GM19438 (cell line): ENCODE data around the gene CNOT1.
A peak's percentile ranks its signal among the peaks of the same experiment; 100 is the strongest.
"Not testable (repeated sequence)": the region's sequence is repeated elsewhere in the genome, so short reads cannot be mapped to it uniquely, and the experiment has no call there.

Source experiments
- ATAC-seq: cut with Tn5 transposase; IDR thresholded peaks from one replicate; pipeline ENCODE4 v1.9.1; 2021; ENCODE audit warnings: low read depth; ENCODE audit not compliant: unreplicated experiment

Gene CNOT1

DNA sequence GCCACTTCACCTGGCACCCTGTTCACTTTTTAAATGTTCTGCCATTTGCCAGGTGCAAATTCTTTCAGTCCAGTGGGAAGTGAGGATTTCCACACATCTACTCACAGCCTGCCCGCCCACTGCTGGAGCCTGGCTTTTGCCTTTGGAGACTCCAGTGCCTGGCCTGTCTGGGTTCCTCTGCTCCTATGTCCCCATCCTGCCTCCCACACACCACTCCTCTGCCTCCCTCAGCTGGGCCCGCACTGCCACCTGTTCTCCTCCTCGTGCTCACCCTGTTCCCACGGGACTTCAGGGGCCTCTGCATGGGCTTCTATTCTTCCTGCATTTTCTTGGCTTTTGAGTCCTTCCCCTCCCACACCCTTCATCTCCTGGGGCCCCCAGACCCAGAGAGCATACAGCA lies 137.6 kb downstream of the CNOT1 start:
- no peak for ATAC-seq

DNA sequence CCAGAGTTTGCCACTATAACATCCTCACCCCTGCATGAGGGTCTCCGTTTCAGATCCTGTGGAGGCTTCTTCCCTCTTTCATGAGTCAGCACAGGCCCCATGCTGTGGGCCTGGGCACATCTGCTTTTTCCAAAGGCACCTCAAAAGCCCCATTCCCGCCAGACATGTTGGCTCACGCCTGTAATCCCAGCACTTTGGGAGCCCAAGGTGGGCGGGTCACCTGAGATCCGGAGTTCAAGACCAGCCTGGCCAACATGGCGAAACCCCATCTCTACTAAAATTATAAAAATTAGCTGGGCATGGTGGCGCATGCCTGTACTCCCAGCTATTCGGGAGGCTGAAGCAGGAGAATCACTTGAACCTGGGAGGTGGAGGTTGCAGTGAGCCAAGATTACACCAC lies 139.1 kb downstream of the CNOT1 start:
- ATAC-seq, result not testable (repeated sequence)

DNA sequence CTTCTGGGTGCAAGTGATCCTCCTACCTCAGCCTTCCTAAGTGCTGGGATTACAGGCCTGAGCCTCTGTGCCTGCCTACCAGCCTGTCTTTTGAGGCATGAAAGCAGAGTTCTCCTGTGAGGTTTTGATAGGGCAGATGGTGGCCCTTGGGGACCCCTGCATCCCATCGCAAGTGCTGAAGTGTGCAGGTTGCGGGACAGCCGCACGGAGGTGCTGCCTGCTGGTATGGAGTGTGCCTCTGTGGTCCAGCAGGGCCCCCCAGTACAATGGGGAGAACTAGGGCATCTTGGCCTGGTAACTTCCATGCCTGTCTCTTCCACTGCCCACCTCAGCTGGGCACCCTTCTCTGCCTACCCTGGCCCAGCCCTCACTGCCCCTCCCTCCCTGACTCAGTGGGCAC lies 139.6 kb downstream of the CNOT1 start:
- ATAC-seq, result no peak

DNA sequence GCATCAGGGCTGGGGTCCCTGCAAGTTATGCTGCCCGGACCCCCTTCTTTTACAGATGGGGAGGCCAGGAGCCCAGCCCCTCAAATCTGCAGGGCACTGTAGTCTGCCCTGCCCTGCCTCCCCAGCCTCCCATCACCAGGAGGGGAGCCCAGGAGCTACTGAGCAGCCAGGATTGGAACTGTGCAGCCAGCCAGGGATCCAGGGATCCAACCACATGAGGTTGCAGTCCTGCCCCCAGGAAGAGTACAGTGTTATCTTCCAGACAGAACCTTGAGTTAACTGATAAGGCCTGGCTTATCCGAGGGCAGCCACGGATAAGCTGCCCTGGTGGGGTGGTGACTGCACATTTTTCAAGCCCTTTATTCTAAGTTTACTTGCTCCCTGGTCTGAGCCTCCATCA lies 141.1 kb downstream of the CNOT1 start:
- no peak for ATAC-seq

DNA sequence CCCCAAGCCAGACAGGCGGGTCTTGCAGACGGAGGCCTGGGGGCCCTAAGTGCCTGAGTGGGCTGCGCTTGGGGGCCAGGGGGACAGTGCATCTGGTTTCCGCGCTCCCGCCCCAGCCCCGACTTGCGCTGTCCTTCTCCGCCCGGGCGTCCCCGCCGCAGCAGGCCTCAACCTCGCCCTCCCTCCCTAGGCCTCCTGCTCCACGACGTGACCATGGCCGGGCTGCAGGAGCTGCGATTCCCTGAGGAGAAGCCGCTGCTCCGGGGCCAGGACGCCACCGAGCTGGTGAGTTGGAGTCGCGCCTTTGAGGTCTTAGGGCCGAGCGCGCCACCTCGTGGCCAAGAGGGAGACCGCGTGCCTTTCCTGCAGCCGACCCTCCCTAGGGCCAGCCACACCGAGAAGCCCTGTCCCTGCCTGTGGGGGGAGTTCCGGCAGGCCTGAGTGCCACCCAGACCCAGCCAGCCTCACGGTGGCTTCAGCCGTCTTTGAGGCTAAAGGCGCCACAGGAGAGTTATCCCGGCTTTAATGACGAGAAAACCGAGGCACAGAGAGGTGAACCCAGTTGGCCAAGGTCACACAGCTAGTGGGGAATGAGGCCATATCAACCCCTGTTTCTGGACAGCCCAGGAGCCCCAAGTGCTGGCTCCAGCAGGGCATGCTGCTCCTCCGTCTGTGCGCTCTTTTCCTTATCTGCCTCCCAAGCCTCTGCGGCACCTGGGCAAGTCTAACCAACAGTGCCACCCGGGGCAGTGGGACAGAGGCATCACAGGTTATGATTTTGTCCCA lies 141.9 kb downstream of the CNOT1 start:
- ATAC-seq, result peak; percentile 77

DNA sequence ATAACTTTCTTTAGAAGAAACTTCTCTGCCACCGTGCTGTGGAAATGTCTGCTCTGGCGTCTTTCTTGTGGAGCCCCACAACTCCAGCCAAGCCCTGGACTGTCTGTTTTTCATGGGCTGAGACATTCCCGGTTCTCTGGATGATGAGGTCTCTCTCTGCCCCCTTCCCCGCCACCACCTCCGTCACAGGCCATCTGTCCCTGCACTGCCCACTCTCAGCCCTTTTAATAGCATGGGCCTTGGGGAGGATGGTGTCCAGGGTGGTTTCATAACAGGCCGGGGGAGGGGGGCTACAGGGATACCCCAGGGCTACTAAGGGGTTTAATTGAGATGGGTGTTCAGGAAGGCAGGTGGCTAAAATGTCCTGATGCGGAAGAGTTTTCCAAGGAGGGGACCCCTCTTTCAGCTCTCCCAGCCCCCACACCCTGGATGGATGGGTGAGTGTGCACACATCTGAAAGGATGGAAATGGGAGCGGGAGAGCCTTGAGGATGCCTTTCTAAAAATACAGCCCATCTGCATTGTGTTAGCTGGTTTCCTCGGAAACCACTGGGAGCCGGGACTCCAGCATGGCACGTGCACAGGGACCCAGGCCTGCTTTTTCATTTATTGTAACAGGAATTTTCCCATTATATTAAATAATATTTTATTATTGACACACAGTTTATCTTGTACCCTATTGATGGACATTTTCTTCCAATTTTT lies 144.3 kb downstream of the CNOT1 start:
- ATAC-seq, result no peak

DNA sequence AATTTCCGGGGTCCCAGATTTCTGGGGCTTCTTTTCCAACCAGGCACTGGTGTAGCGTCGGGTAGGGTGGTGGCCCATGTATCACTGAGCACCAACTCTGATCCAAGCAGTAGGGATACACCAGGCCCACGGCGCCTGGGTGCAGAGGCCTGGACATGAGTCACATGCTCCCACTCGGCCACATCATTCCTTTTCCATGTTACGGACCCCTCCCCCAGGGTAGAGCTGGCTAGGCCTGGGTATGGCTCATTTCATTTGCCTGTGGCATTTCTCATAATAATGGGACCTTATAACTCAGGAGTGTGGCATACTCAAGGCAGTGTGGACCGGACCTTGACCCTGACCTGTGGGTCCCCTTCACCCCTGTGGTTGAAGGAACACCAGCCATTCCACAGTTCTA lies 147.7 kb downstream of the CNOT1 start:
- ATAC-seq, result no peak

DNA sequence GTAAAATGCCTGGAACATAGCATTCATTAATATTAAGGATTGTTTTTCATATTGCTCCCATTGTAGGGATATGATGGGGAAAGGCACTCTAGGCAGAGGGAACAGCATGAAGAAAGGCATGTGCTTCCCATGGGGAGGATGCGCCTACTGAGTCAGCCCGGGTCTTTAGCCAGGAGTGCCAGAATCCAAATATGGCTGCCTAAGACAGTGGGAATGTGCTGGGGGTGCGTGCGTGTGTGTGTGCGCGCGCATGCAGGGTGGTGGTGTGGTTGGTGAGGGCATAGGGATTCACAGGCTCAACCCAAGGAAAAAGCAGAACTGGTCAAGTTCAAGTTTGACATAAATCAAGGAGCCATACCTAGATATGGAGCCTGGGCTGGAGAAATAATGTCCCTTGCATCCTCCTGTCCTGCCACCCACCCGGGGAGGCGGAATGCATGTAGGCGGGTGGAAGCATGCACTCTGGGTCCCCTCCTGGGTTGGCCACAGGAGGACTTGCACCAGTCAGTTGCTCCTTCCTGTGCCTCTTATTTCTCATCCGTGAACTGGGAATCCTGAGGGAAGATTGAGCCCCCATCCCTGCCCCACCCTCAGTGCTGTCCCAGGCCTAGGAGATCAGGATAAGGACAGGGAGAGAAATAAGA lies 148.3 kb downstream of the CNOT1 start:
- ATAC-seq, result no peak

DNA sequence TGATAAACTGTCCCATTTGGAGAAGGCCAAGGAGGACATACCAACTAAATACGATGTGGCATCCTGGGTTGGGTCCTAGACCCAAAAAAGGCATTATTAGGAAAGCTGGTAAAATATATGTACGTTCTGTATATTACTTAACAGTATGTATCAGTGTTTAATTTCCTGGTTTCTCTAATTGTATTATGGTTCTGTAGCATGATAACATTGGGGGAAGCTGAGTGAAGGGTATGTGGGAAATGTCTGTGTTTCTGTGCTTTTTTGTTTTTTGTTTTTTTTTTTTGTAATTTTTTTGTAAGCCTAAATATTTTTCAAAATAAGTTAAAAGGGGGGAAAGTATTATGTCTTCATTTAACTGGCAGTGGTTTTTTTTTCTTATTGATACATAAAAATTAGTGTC lies 151.2 kb downstream of the CNOT1 start:
- no peak for ATAC-seq

DNA sequence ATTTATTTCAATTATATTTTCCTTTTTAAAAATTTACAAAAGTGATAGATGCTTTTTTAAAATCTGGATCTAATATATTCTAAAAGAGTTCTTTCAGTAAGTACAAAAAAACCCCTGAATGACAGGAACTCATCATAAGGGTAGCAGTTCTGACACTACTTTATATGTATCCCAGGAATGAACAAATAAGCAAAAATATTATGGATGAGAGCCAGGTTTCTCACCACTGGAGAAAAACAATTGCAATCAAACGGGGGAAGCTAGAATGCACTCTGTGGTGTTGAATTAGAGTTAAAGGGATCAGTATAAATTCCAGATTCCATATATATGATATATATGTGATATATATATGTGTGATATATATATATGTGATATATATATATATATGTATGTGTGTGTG lies 152.8 kb downstream of the CNOT1 start:
- ATAC-seq, result no peak

DNA sequence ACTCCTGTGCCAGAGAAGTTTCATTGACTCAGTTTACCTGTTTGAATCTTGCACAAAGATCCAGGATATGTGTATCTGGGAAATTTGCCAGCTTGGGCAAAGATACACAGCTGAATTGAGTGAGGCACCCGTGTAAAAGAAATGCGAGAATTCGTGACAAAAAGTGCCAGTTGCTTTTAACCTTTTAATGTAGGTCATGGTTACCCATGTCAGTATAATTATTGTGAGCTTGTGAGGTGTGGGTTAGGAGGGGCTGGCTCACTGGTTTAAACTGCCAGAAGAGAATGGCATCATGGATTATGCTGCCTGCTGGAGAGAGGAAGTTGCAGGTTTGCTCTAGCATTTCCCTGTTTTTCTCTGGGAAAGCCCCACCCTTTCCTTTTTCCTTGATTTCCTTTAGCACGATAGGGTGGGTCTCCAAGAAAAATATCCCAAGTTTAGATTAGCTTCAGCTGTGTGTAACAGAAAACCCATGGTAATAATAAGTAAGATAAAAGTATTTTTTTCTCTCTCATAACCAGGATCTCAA lies 154.5 kb downstream of the CNOT1 start:
- ATAC-seq, result no peak

DNA sequence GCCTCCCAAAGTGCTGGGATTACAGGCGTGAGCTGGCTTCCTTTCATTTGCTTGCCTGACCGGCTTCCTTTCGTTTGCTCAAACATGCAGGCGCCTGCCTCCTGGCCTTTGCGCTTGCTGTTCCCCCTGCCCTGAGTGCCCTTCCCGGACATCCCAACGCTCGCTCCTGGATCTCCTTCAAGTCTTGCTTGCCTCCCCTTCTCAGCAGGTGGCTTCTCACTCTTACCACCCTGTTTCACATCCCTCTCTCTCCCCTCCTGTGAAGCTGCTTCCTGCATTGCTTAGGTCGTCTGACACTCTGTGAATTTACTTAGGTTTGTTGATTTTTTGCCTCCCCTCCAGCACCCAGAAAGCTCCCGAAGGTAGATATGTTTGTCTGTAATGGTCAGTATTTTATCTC lies 155.3 kb downstream of the CNOT1 start:
- ATAC-seq, result no peak

DNA sequence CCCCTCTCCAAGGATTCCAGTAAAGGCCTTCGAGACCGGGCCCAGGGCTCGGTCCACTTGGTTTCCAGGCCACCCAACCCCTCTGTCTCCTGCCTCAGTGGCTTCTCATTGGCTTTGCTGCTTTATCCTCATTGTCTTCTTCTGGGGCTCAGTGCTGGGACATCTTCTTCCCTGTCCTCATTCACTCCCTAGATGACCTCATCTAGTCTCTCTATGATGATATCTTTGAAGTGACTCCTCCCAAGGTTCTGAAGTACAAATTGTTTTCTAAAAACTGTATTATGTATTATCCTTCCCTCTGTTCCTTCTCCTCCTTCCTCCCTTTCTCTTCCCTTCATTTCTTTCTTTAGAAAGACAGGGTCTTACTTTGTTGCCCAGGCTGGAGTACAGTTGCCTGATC lies 156.8 kb downstream of the CNOT1 start:
- no peak for ATAC-seq

DNA sequence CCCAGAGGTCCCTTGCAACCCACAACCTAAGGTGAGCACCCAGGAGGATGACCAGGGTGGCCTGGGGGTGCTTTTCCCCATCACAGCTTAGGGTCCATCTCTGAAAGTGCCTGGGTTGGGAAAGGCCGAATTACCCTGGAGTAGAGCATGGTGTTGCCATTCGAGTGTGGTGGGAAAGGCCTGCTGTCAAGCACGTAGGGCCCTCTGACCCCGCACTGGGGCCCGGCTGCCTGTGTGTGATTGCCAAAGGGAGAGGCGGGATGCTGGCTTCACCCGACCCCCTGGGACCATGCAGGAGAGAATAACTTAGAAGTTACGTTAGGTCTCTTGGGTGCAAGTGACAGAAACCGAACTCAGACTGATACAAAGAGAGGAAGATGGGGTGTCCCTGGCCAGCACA lies 157.4 kb downstream of the CNOT1 start:
- no peak for ATAC-seq

DNA sequence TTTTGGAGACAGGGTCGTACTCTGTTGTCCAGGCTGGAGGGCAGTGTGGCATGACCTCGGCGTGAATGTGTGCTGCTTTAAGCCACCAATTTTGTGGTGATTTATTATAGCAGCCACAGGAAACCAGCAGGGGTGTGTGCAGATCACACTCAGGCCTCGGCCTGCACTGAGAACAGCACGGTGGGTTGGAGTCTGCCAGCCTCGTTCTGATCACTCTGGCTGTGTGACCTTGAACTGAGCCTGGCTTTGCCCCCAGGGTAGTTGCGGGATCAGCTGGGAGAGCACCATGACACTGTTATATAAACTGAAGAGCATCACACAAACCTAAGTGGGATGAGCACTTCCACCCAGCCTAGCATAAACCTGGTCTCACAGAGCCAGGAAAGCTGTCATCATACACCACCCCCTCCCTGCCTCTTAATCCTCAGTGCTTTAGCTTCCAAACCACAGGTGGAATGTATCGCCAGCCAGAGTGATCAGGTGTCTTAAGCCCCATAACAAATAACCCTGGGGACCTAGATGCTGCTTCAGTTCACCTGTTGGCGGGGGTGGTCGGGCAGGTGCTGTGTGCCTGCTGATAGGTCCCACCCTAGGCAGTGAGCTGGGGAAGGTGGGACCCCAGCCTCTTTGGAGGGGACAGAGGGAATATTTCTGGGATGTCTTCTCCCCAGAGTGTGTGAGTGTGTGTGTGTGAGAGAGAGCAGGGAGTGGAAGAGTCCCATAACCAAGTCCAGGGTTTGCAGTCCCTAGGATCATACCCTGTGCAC lies 158.2 kb downstream of the CNOT1 start:
- ATAC-seq, result no peak
